OCI-LY3 (cell line): Measurements from ENCODE around the gene GPR107.

ENCODE experiments used
- H2AFZ ChIP-seq: fragments of 200-600, 300-600 bp; shearing (Covaris generic); 2 replicates; pipeline ENCODE4 v1.6.0; 2014; ENCODE audit warnings: antibody characterized with exemption, low read depth, low read length
- H3K27ac ChIP-seq: fragments of 200-600, 300-600 bp; sonication (generic); 2 replicates; pipeline ENCODE4 v1.5.1; 2014; ENCODE audit warnings: mild to moderate bottlenecking, low read length, moderate library complexity, mixed read lengths
- H3K27me3 ChIP-seq: fragments of 200-600, 300-600 bp; sonication (generic); 2 replicates; pipeline ENCODE4 v1.6.1; 2014; ENCODE audit warnings: low read depth, low read length, mixed read lengths
- H3K36me3 ChIP-seq: fragments of 200-600, 300-600 bp; sonication (generic); replicated peaks from 2 replicates; pipeline ENCODE3; 2014; ENCODE audit warnings: low read depth, low read length, mixed read lengths
- H3K4me1 ChIP-seq: fragments of 300-600, 200-600 bp; sonication (generic); 2 replicates; pipeline ENCODE4 v1.6.1; 2014; ENCODE audit warnings: low read length, mixed read lengths
- H3K4me2 ChIP-seq: fragments of 200-600, 300-600 bp; sonication (generic); 2 replicates; pipeline ENCODE4 v1.6.1; 2014; ENCODE audit warnings: low read length, mixed read lengths
- H3K4me3 ChIP-seq: fragments of 300-600, 200-600 bp; sonication (generic); 2 replicates; pipeline ENCODE4 v1.5.1; 2014; ENCODE audit warnings: antibody characterized with exemption, mild to moderate bottlenecking, low read length, moderate library complexity
- H3K79me2 ChIP-seq: fragments of 300-600, 200-600 bp; shearing (Covaris generic); 2 replicates; pipeline ENCODE4 v1.6.1; 2014; ENCODE audit warnings: mild to moderate bottlenecking, low read length, mixed read lengths
- H3K9ac ChIP-seq: fragments of 300-600, 200-600 bp; shearing (Covaris generic); 2 replicates; pipeline ENCODE4 v1.6.0; 2014; ENCODE audit warnings: mild to moderate bottlenecking, low read length, moderate library complexity
- H3K9me3 ChIP-seq: fragments of 200-600, 300-600 bp; shearing (Covaris generic); 2 replicates; pipeline ENCODE4 v1.6.1; 2014; ENCODE audit warnings: low read length, mixed read lengths; ENCODE audit not compliant: insufficient read depth
- H4K20me1 ChIP-seq: fragments of 200-600, 300-600 bp; sonication (generic); 2 replicates; pipeline ENCODE4 v1.6.1; 2016; ENCODE audit warnings: low read length, mixed read lengths; ENCODE audit not compliant: insufficient read depth
- CTCF ChIP-seq: fragments of 200-600, 300-600 bp; sonication (generic); IDR thresholded peaks from 2 replicates; pipeline ENCODE4 v1.5.1; 2014; ENCODE audit warnings: antibody characterized with exemption, low read length, low read depth
- EZH2phosphoT487 ChIP-seq: fragments of 200-600 bp; shearing (Covaris generic); IDR thresholded peaks from 2 replicates; pipeline ENCODE4 v1.6.1; 2018; ENCODE audit warnings: antibody characterized with exemption, mixed run types, low read depth

The GPR107 gene

DNA sequence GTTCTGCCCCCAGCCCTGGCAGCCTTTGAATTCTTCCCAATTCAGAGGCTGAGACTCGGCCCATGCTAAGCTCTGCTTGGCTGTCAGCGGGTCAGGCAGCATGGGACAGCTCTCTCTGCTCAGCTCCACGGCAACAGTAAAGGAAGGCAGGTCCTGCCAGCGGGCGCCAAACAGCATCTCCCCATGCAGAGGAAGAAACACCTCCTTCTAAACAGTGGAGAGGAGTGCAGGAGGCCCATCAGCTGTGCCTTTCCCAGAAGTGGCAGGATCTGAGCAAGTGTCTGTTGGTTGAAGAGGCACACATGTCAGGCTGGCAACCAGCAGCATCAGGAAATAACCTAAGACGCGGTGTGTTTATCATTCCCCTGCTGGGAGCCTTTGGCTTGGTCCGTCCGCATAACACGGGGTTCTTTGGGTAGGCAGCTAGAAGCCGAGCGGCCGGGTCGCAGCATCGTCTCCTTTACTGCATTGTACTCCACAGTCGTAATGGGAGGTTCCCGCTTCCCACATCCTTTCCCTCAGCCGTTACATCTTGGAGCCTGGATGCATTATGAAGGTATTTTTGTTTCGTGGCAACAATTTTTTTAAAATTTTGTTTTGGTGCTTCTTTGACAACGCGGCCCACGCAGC lies 75.8 kb downstream of the GPR107 start:
- Histone ChIP-seq H3K4me1 (peaks cover 21% of the 10 kb centered on the region), H3K9ac (peak overlapping the region; percentile 47)

GRCh38 chr9:130132746-130133145 lies 79.0 kb downstream of the GPR107 start:
- H3K4me3 ChIP-seq = no peak overlapping the region
- H3K27me3 ChIP-seq = no peaks in the 10 kb centered on the region
- peaks cover 3% of the 10 kb centered on the region for H3K36me3 ChIP-seq
- H4K20me1 ChIP-seq = no peaks in the 10 kb centered on the region
- H3K4me2 ChIP-seq = no peak overlapping the region
- no peaks in the 10 kb centered on the region for H3K79me2 ChIP-seq
- no peak overlapping the region for H3K9ac ChIP-seq
- H3K27ac ChIP-seq = no peak overlapping the region
- H3K4me1 ChIP-seq = peaks cover 21% of the 10 kb centered on the region
- TF ChIP-seq EZH2phosphoT487 (no peak), CTCF (no peak)
- H3K9me3 ChIP-seq = no peaks in the 10 kb centered on the region
- H2AFZ ChIP-seq = no peak overlapping the region

More for the DNA sequence above, 75.8 kb downstream of the GPR107 start:
- Histone ChIP-seq H3K79me2 (no peaks in the 10 kb centered on the region), H3K4me2 (peak overlapping the region; percentile 77), H3K36me3 (peaks cover 3% of the 10 kb centered on the region), H3K9me3 (no peaks in the 10 kb centered on the region), H3K4me3 (peak overlapping the region; percentile 52), H3K27me3 (no peaks in the 10 kb centered on the region), H2AFZ (no peak overlapping the region), H4K20me1 (no peaks in the 10 kb centered on the region), H3K27ac (peak overlapping the region; percentile 64)
- TF ChIP-seq EZH2phosphoT487 (no peak), CTCF (no peak)

DNA sequence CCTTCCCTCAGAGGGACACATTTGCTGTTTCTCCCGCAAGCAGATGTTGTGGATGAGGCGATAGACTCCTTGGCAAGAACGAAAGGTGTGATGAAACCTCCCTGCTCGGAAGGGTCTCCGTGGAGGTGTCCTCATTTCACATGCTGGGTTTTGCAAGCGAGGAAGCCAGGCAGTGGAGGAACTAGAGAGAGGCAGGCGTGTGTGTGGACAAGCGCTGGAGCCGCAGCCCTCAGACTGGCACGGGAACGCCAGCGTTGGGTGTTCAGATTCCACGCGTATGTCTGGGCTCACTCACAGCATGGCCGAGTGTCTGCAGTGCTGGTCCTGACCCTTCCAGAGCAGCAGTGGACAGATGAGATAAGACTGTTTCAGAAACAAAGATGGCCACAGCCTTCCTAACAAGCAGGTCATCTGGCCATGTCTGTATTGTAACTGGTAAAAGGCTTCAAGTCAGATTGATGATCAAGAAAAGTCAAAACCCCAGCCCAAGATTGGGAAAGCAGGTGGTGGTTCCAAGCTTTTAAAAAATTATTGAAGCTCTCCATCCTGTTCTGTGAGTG lies 83.5 kb downstream of the GPR107 start:
- H4K20me1 ChIP-seq = no peaks in the 10 kb centered on the region
- no peak overlapping the region for H2AFZ ChIP-seq
- H3K9ac ChIP-seq = no peak overlapping the region
- H3K79me2 ChIP-seq = no peaks in the 10 kb centered on the region
- no peaks in the 10 kb centered on the region for H3K36me3 ChIP-seq
- H3K9me3 ChIP-seq = no peaks in the 10 kb centered on the region
- no peak overlapping the region for H3K27ac ChIP-seq
- no peak overlapping the region for H3K4me3 ChIP-seq
- no peaks in the 10 kb centered on the region for H3K27me3 ChIP-seq
- H3K4me1 ChIP-seq = no peaks in the 10 kb centered on the region
- TF ChIP-seq CTCF (no peak), EZH2phosphoT487 (no peak)
- H3K4me2 ChIP-seq = no peak overlapping the region

DNA sequence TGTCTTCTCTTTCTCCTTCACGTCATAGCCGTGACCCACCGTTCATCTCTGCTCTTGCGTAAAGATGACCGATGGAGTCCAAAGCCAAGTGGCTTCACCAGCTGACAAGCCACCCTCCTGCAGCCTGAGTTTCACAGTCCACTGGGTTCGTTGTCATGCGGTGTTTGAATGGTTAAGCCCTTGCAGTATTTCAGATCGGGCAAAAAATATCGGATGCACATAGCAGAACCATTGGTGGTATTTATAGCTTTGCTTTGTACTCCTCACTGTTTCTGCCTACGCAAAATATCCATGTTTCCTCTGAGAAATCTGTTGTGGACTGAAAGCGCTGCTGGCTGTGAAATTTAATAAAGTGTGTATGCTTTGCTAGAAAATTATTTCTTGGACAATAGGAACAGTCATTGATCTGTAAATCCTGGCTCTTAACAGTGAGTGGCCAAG lies 84.0 kb downstream of the GPR107 start:
- H3K79me2 ChIP-seq = no peaks in the 10 kb centered on the region
- H2AFZ ChIP-seq = no peak overlapping the region
- no peaks in the 10 kb centered on the region for H3K9me3 ChIP-seq
- H3K36me3 ChIP-seq = no peaks in the 10 kb centered on the region
- H4K20me1 ChIP-seq = no peaks in the 10 kb centered on the region
- TF ChIP-seq CTCF (no peak), EZH2phosphoT487 (no peak)
- H3K4me3 ChIP-seq = no peak overlapping the region
- peaks cover 2% of the 10 kb centered on the region; the same call in 1 of the 2 replicates for H3K27me3 ChIP-seq
- no peak overlapping the region for H3K9ac ChIP-seq
- no peak overlapping the region for H3K27ac ChIP-seq
- H3K4me1 ChIP-seq = no peaks in the 10 kb centered on the region
- no peak overlapping the region for H3K4me2 ChIP-seq
